GM21737 (cell line): Measurements from ENCODE around the gene WNT2B.

ENCODE experiments used
- ATAC-seq: cut with Tn5 transposase; IDR thresholded peaks from one replicate; pipeline ENCODE4 v1.9.1; 2021; ENCODE audit warnings: mild to moderate bottlenecking, moderate library complexity; ENCODE audit not compliant: unreplicated experiment

The WNT2B gene

GRCh38 chr1:112527266-112528010 lies 18.7 kb downstream of the WNT2B start:
- ATAC-seq: no peak

DNA sequence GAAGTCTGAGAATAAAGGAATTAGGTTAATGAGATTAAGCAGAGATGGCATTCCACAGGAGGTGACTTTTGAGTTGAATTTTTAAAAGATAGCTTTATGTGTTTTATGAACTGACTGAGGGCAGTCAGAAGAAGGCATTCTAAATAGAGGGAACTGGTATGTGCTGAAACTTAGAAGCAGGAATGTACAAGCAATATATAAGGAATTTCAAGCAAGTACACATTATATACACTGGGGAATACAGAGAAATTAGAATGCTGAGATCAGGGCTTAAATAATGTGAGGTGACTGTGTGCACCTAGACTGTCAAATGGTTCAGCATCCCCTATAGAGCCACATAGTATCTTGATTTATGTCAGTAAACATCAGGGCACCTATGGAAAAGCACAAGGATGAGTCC lies 19.3 kb downstream of the WNT2B start:
- no peak for ATAC-seq

- no peak for ATAC-seq
These were observed 20.5 kb downstream of the WNT2B start for GRCh38 chr1:112529301-112529700.

- no peak for ATAC-seq
These were observed 22.1 kb downstream of the WNT2B start for GRCh38 chr1:112530832-112531231.

DNA sequence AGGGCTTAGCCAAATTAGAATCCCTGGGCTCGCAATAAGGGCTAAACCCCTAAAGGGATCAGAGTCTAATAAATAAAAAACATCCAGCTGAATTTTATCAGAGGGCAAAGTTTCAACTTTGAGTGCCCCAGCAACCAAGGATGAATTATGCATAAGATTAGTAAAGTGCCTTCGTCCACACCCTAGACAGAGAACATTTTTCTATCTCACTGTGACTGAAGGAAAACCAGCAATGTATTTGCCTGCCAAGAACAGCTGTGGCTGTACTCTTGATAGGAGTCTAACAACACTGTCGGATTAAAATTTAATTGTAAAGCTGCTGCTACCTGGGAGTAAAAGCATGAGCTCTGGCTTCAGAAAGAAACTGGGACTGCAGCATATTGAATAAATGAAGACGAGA lies 23.3 kb downstream of the WNT2B start:
- ATAC-seq: no peak

GRCh38 chr1:112533029-112533428 lies 24.3 kb downstream of the WNT2B start:
- ATAC-seq: no peak

- ATAC-seq: no peak
These were observed 27.8 kb downstream of the WNT2B start for GRCh38 chr1:112536561-112536960.

DNA sequence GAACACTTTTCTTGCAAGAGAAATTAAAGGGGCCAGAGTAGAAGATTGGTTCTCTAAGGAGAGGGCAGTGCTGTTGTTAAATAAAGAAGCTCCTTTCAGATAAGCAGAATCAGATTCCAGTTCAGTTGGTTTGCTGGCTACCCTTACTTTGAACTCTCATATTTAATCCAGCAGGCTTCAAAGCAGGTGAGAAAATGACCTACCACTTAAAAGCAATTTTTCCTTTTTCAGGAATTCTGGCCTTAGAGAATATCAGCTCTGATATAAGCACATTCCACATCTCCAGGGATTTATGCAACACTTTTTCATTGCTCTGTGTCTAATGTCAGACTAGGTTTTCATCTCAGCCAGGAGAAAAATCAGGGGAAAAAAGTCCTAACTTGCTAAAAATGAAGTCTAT lies 28.7 kb downstream of the WNT2B start:
- ATAC-seq: no peak

- ATAC-seq: no peak
These were observed 30.1 kb downstream of the WNT2B start for GRCh38 chr1:112538883-112539282.

GRCh38 chr1:112540226-112540794 lies 31.5 kb downstream of the WNT2B start:
- ATAC-seq: no peak

GRCh38 chr1:112541299-112541698 lies 32.5 kb downstream of the WNT2B start:
- ATAC-seq: no peak

- ATAC-seq: no peak
These were observed 33.6 kb downstream of the WNT2B start for GRCh38 chr1:112542206-112542973.

DNA sequence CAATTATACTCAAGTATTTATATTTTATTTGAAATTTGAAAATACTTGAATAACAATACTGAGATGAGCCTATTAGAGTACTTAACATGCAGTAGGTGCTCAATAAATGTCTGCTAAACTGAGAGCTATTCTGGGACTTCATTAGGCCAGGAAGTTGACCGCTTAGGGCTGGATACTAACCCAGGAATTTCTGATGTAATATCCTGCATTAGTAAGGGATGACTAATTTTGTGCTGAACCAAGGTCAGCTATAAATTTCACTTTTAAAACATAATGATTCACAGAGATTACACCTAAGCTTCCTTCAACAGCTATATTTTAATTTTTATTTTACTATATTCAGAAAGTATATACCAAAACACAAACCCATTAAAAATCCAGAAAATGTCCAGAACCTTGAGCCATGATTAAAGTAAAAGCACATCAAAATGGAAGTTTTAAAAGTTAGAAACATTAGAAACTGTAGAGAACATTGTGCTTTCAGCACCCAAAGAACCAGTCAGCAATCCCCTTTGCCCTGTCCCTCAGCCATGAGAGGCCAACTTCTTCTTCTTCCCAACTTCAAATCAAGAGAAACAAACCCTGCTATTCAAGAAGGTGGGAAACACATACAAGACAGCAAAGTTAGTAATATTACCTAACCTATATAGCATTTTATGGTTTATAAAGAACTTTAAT lies 35.4 kb downstream of the WNT2B start:
- ATAC-seq: no peak

GRCh38 chr1:112544751-112545150 lies 36.0 kb downstream of the WNT2B start:
- ATAC-seq: no peak

DNA sequence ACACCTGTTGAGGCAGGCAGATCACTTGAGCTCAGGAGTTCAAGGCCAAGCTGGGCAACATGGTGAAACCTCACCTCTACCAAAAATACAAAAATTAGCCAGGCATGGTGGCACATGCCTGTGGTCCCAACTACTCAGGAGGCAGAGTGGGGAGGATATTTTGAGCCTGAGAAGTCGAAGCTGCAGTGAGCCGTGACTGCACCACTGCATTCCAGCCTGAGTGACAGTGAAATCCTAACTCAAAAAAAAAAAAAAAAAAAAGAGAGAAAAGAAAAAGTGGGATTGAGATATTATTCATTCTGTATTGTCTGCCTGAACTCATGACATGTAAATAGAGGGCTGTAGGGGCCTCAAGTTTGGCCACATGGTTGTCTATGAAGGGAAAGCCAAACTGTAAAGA lies 37.3 kb downstream of the WNT2B start:
- ATAC-seq: no peak

DNA sequence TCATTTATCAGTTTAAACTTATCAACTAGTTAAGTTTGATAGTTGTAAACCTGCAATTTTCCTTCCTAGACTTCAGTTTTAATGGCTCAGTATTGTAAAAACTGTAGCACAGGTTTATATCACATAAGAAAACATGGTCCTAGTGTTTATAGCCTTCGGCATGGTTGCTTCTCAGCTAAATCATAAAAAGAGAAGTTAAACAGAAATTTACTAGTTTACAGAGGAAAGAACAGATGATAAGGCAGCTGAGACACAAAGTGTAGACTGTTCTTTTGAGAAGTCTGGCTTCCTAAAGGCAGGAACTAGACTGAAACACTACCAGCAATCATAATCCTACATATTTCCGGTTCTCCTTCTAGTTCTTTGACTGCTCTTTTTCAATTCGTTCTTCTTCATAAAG lies 39.8 kb downstream of the WNT2B start:
- no peak for ATAC-seq

- ATAC-seq: no peak
These were observed 40.8 kb downstream of the WNT2B start for GRCh38 chr1:112549590-112549989.

GRCh38 chr1:112554411-112554810 lies 45.6 kb downstream of the WNT2B start:
- no peak for ATAC-seq

- no peak for ATAC-seq
These were observed 48.6 kb downstream of the WNT2B start for GRCh38 chr1:112557385-112557784.

DNA sequence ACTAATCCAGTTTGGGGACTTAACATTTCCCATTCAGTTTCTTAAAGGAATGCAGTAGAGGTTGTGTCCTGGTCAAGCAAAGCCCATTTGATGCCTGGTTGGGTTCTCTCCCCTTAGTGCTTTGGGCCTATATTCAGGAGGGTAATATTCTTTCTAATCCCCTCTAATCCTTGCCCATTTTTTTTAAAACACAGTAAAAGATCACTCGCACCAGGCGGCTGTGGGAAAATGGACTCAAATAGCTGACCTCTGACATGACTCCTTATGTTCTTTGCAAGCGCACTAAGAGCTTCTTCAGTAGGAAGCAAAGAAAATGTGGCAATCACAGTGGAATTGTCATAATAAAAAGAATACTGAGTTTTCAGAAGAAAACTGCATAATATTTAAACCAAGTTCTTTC lies 49.9 kb downstream of the WNT2B start:
- ATAC-seq: no peak

DNA sequence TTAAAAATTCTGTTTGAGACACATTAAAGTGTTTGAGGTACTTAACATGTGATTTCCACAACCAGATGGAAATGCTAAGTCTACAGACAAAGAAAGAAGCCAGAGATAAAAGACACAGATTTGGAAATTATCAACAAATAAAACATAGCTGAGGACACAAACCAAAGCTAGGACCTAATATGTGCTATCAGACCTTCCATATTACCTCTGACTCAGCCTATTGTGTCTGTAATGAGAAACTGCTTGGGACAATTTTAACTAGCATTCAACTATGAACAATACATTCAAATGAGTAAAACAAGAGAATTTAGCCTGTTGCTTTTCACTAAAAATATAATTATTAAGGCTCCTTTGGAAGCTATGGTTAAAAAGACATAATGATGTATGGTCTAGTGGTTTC lies 54.6 kb downstream of the WNT2B start:
- ATAC-seq: no peak

DNA sequence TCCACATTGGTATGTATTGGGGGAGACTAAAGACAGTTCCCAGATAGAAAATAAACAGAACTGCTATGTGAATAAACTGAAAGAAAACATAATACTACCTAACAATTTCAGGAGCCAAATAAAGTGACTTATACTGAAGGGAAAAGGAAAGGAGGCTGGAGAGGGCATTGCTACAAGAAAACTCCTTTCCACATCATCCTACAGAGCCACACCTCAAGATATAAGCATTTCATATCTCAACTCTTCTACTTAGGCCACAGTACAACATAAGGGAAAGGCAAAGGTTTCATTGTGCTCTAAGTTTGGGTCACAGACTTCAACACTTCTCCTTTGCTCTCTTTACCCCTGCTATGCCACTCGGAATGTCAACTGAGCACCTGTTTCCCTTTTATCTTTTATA lies 55.3 kb downstream of the WNT2B start:
- no peak for ATAC-seq
